Left cardiac atrium (tissue), 4 donors: Measurements from ENCODE around the gene STX8. TPM values are rescaled to one million over a fixed set of nuclear protein-coding genes. Genes with fewer than 3 reads are reported as not detected.

ENCODE experiments used
- ATAC-seq, 2 donors: fragments of 200-7000 bp; cut with Tn5 transposase; one replicate each; pipeline ENCODE4 v1.9.1; 2020; ENCODE audit warnings: mild to moderate bottlenecking in 2 of 2, moderate library complexity in 2 of 2
- DNase-seq: peaks from one replicate; pipeline ENCODE4 v3.0.0-alpha.2; 2020
- intact Hi-C, 2 donors: fragments of 100-400 bp; cut with DNase I; formaldehyde crosslinking; loops; one replicate each; pipeline versions ENCODE4 v1.14.1 to v1.15.1; 2022 to 2023
- total RNA-seq, 2 donors: library from RNA; stranded (reverse); fragmentation: NEBNext Ultra II Directional; extraction: Animal tissue kit (Norgen Biotek cat#: 25700); gene quantifications; one replicate each; pipeline ENCODE4 v1.2.1, GENCODE V29; 2021
- donor health status: DM: no; HTN: yes; CAD: no.
- donor health status: DM: no; HTN: yes; CAD: no; lungs with severe emphysema.
- donor health status: DM: yes; HTN: yes; CAD: no.
- donor health status: Dilated cardiomyopathy.

Gene STX8
- total RNA-seq, 2 donors from 2014 or later, result 57.0 to 58.4 TPM

GRCh38 chr17:9229826-9230201 lies 345.8 kb downstream of the STX8 start:
- DNase-seq (no peak), ATAC-seq (no peak)
- intact Hi-C loops, result loop anchor here in 1 of 2 donors (10.0 kb wide), 1 partner anchor 45 kb away; no protein-coding TSS in a partner anchor

- DNase-seq (no peak), ATAC-seq (no peak)
- intact Hi-C loops, result loop anchor here in 1 of 2 donors (10.0 kb wide), 1 partner anchor 46 kb away; no protein-coding TSS in a partner anchor
Measured at GRCh38 chr17:9229160-9229825, 346.3 kb downstream of the STX8 start.

DNA sequence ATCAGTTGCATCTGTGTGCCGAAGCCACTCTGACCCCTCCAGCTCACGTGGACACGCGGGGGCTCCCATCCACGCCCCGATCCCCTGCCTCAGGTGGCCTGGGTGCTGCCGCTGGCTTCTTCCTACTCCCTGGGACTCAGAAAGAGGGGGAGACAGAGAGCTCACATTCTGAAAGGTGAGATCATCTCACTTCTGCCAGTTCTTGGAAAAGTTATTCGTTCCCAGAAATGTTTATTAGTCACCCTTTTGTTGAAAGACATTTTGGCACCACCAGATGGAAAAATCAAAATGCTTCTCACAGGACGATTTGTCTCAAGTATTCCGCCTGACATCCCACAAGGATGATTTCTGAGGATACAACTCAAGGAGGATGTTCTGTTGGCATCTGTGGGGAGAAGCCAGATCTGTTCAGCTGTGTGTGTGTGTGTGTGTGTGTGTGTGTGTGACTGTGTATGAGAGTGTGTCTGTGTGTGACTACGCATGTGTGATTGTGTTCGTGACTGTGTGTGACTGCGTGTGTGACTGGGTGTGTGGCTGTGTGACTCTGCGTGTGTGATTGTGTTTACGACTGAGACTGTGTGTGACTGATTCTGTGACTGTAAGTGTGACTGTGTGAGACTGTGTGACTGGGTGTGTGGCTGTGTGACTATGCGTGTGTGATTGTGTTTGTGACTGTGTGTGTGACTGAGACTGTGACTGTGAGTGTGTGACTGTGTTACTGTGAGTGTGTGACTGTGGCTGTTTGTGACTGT lies 347.0 kb downstream of the STX8 start:
- ATAC-seq, result peak in 1 of 2 donors; percentile 69

DNA sequence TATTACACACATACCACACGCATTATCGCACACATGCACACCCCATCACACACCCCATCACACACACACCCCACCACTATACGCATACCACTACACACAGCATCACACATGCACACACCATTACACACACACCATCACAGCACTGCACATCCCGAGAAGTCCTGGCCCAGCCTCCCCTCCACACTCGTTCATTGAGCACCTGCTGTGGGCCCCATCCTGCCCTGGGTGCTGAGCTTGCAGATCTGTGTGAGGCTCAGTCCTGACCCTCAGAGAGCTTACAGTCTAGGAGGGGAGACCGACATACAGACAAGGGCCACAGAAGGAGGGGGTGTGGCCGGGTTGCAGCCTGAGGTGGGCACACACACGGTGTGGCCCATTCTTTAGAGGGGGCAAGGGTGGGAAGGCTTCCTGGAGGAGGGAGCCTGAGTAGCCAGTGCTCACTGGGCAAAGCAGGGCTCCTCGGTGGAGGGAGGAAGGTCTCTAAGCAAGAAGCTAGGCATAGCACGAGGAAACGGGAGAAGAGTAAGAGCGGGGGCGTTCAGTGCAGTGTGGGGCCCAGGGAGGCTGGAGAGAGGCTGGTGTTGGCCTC lies 347.7 kb downstream of the STX8 start:
- ATAC-seq (peak in 1 of 2 donors; percentile 28), DNase-seq (no peak)
- intact Hi-C loops, result loop anchor here in 1 of 2 donors (10.0 kb wide), 1 partner anchor 47 kb away; no protein-coding TSS in a partner anchor

More for the DNA sequence above, 347.0 kb downstream of the STX8 start:
- no peak for DNase-seq
- intact Hi-C loops, result loop anchor here in 1 of 2 donors (10.0 kb wide), 1 partner anchor 46 kb away; no protein-coding TSS in a partner anchor

- ATAC-seq (no peak), DNase-seq (no peak)
- intact Hi-C loops, result loop anchor here in 1 of 2 donors (10.0 kb wide), 1 partner anchor 48 kb away; no protein-coding TSS in a partner anchor
Measured at GRCh38 chr17:9226794-9227135, 348.9 kb downstream of the STX8 start.

DNA sequence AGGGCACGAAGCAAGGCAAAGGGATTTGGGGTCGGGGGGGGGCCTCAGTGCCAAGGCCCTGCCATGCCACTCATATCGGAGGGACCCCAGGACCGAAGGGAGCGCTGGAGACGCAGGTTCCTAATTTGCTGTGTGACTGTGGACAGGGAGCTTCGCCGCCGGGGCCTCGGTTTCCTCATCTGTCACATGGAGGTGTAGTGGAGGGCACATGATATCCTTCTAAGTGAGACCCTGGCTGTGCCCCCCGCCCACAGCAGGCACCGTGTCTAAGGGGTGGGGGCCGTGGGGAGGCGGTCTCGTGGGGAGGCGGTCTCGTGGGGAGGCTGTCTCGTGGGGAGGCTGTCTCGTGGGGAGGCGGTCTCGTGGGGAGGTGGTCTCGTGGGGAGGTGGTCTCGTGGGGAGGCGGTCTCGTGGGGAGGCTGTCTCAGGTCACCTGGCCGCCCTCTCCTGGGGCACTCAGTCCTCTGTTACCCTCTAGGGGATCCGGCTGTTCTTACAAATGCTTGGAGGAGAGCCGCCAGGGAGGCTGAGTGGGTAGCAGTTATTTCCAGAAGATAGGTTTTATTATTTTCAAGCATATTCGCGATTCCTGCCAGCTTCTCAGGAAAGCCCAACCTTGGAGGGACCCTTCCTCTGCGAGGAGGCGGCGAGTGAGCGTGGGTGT lies 349.4 kb downstream of the STX8 start:
- intact Hi-C loops, result loop anchor here in 1 of 2 donors (10.0 kb wide), 1 partner anchor 49 kb away; no protein-coding TSS in a partner anchor
- DNase-seq (no peak), ATAC-seq (no peak)

DNA sequence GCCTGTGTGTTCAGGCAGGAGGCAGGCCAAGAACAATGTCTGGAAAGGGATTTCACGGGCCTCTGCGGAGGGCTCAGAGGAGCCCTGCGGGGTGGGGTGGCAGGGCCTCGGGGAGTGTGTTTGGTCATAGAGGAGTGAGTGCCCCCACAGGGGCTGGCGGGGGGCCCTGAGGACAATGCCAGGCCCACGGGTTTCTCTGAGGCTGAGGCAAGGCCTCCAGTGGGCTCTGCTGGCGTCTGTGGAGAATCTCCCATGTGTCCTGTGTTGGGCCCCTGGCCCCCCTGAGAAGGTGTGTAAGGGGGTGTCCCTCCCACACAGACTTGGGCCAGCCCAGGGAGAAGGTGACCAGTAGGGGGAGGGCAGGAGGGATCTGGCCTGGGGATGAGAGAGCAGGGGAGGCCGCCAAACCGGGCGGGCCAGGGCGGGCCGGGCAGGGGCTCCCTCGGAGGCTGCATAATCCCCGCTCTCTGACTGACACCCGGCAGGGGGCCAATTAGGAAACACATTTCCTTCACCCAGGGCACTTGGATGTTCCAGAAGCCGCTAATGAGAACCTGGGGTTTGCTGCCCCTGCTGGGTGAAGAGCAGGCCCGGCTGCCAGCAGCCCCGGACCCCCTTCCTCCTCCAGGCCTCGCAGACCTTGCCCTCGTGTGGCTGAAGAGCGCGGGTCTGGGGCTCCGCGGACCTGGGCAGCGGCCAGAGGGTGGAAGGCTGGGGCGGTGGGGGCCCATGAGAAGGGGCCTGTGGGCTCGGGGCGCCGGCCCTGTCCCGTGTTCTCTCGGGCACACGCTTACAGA lies 350.1 kb downstream of the STX8 start:
- peak; percentile 18 for DNase-seq
- intact Hi-C loops, result loop anchor here in 1 of 2 donors (10.0 kb wide), 1 partner anchor 49 kb away; no protein-coding TSS in a partner anchor
- no peak for ATAC-seq

- peak; percentile 12 for DNase-seq
- intact Hi-C loops, result loop anchor here in 1 of 2 donors (10.0 kb wide), 1 partner anchor 50 kb away; no protein-coding TSS in a partner anchor
- ATAC-seq, result no peak
Measured at GRCh38 chr17:9224485-9224884, 351.1 kb downstream of the STX8 start.

DNA sequence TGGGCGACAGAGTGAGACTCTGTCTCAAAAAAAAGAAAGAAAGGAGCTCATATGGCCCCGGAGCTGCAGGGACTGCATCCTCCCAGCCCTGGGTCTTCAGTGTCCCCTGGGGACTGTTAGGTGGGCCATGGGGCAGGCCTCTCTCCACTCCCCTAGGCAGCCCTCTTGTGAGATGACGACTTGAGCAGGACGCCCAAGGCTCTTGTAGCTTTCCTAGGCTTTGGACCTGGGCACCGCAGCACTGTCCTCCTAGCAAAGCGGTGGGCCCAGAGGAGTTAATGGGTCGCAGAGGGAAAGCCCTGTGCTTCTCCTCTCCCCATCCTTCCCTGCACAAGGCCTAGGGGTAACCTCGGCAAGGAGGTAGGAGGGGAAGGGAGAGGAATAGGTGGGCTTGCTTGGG lies 352.1 kb downstream of the STX8 start:
- ATAC-seq (no peak), DNase-seq (peak; percentile 10)
- intact Hi-C loops, result loop anchor here in 1 of 2 donors (10.0 kb wide), 1 partner anchor 51 kb away; no protein-coding TSS in a partner anchor

- ATAC-seq (no peak), DNase-seq (no peak)
- intact Hi-C loops, result loop anchor here in 1 of 2 donors (10.0 kb wide), 1 partner anchor 53 kb away; no protein-coding TSS in a partner anchor
Measured at GRCh38 chr17:9221922-9222180, 353.8 kb downstream of the STX8 start.

DNA sequence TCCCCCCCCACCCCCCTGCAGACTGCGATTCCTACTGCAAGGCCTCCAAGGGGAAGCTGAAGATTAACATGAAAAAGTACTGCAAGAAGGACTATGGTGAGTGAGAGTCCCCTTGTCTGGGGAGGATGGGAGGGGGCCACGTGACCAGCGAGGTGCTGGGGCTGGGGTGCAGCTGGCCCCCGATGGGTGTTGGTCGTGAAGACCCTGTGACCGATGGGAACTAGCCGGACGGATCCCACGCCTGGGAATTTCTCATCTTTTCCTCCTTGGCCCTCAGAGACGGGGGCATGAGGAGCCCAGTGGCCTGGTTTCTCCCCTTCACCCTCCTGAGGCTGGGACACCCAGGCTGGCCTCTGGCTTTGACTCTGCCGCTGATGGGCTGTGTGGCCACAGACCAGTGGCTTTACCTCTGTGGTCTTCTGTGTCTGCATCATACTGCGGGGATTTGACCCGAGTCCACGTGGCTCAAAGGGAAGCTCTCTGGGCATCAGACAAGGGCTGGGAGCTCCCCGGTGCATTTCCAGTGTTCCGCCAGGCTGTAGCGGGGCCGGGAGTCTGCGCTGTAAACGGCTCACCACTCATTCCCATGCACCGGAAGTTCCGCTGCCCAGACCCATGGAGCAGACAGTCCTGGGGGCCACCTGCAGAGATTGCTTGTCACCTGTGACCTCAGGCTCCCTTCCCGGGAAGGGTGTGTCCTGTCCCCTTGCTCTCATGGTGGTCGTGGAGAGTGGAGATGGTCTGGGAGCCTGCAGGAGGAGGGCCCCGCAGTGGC lies 354.3 kb downstream of the STX8 start:
- ATAC-seq (no peak), DNase-seq (no peak)
- intact Hi-C loops, result loop anchor here in 1 of 2 donors (10.0 kb wide), 1 partner anchor 53 kb away; no protein-coding TSS in a partner anchor

GRCh38 chr17:9220398-9221146 lies 355.0 kb downstream of the STX8 start:
- DNase-seq (no peak), ATAC-seq (no peak)
- intact Hi-C loops, result loop anchor here in 1 of 2 donors (10.0 kb wide), 1 partner anchor 54 kb away; no protein-coding TSS in a partner anchor

- DNase-seq, result no peak
- no peak for ATAC-seq
- intact Hi-C loops, result loop anchor here in 1 of 2 donors (10.0 kb wide), 1 partner anchor 55 kb away; no protein-coding TSS in a partner anchor
Measured at GRCh38 chr17:9219631-9220397, 355.8 kb downstream of the STX8 start.

GRCh38 chr17:9218911-9219310 lies 356.7 kb downstream of the STX8 start:
- peak; percentile 56 for DNase-seq
- intact Hi-C loops, result no loop called here
- ATAC-seq, result peak; percentile 4 to 29

DNA sequence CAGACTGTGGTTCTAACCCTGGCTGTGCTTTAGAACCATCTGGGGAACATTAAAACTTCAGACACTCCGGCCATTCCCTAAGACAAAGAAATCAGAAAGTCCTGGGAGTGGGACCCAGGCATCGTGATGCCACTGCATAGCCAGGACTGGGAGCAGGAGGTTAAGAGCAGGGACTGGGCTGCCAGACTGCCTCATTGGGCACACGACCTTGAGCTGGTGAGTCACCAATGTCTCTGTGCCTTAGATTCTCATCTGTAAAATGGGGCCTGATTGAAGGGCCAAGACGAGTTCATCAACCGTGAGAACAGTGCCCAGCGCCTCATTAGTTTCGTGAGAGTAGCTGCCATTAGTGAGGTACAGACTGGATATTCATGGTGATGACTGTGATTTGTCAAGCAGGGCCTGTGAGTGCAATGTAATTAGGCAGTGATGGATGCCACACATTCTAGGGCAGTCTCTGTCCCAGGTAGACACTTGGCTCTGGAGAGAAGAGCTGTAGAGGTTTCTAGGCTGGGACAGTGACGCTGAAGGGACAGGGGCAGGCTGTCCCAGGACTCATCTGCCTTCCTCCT lies 357.5 kb downstream of the STX8 start:
- intact Hi-C loops, result no loop called here
- DNase-seq (no peak), ATAC-seq (peak in 1 of 2 donors; percentile 25)
